Testis (tissue), 3 donors: ENCODE measurements around the gene ATP2B2. TPM values are rescaled to one million over a fixed set of nuclear protein-coding genes. Genes with fewer than 3 reads are reported as not detected.

ENCODE experiments used
- DNase-seq: peaks from one replicate; pipeline ENCODE4 v3.0.0-alpha.2; 2019
- H3K27ac ChIP-seq, 2 donors: fragments of 200-600 bp; sonication (generic); one replicate each; pipeline ENCODE4 v1.5.1; 2019
- H3K27me3 ChIP-seq: fragments of 200-600 bp; sonication (generic); one replicate; pipeline ENCODE4 v1.5.1; 2019
- H3K36me3 ChIP-seq: fragments of 200-600 bp; sonication (generic); one replicate; pipeline ENCODE4 v1.5.1; 2017; ENCODE audit warnings: low read depth; ENCODE audit errors: missing control alignments
- H3K4me1 ChIP-seq: fragments of 200-600 bp; sonication (generic); one replicate; pipeline ENCODE4 v1.5.1; 2019
- H3K4me3 ChIP-seq, 2 donors: fragments of 200-600 bp; sonication (generic); one replicate each; pipeline ENCODE4 v1.5.1; 2017 to 2019
- H3K9me3 ChIP-seq: fragments of 200-600 bp; sonication (generic); one replicate; pipeline ENCODE4 v1.5.1; 2017
- POLR2A ChIP-seq: fragments of 450-650 bp; IDR thresholded peaks from one replicate; pipeline ENCODE4 v1.6.1; 2017; ENCODE audit warnings: antibody characterized with exemption, mild to moderate bottlenecking, moderate library complexity
- WGBS, 2 donors: methylation state at CpG; one replicate each; pipeline ENCODE4 v1.1.5; 2018; 5-methylcytosine and 5-hydroxymethylcytosine counted together
- intact Hi-C: fragments of 100-400 bp; cut with DNase I; formaldehyde crosslinking; loops from one replicate; pipeline ENCODE4 v1.15.1; 2023; ENCODE audit warnings: low total_unique reads
- polyA plus RNA-seq: library from polyadenylated mRNA; stranded (reverse); fragments of 350-450 nt; fragmentation: Illumina TruSeq; extraction: RNeasy Lipid Tissue Mini Kit (QIAGEN cat#74804); gene quantifications from one replicate; pipeline ENCODE4 v1.2.3, GENCODE V29; 2014; ENCODE audit warnings: low read depth, low replicate concordance; ENCODE audit not compliant: insufficient read depth
- total RNA-seq, 2 donors: library from RNA; depleted of rRNA; stranded (reverse); fragments of >200 nt; gene quantifications; one replicate each; pipeline ENCODE4 v1.2.3, GENCODE V29; 2016
- TF ChIP-seq, protein P1 (sequence below), 3 experiments: fragments of 450-650 bp in 2 of 3; fragments of 200-600 bp in 1 of 3; sonication (generic) in 1 of 3; IDR thresholded peaks; one replicate each; pipeline ENCODE4 v1.5.1; 2016 to 2019; ENCODE audit warnings: antibody characterized with exemption in 3 of 3, mild to moderate bottlenecking in 2 of 3, moderate library complexity in 1 of 3

Gene ATP2B2
- total and polyA plus RNA-seq, 3 donors from 2014 or later, result 1.1 to 2.9 (median 1.8) TPM

GRCh38 chr3:10444110-10444429 is 61.3 kb downstream of the ATP2B2 start:
- WGBS, 2 donors, result 68 to 76% methylated on average over 2 to 10 of the region's 10 CpGs
- H3K4me1 ChIP-seq, result no peaks in the 10 kb centered on the region
- intact Hi-C loops, result no loop called here
- H3K36me3 ChIP-seq, result no peaks in the 10 kb centered on the region
- no peaks in the 10 kb centered on the region for H3K27me3 ChIP-seq
- TF ChIP-seq, protein P1, sequence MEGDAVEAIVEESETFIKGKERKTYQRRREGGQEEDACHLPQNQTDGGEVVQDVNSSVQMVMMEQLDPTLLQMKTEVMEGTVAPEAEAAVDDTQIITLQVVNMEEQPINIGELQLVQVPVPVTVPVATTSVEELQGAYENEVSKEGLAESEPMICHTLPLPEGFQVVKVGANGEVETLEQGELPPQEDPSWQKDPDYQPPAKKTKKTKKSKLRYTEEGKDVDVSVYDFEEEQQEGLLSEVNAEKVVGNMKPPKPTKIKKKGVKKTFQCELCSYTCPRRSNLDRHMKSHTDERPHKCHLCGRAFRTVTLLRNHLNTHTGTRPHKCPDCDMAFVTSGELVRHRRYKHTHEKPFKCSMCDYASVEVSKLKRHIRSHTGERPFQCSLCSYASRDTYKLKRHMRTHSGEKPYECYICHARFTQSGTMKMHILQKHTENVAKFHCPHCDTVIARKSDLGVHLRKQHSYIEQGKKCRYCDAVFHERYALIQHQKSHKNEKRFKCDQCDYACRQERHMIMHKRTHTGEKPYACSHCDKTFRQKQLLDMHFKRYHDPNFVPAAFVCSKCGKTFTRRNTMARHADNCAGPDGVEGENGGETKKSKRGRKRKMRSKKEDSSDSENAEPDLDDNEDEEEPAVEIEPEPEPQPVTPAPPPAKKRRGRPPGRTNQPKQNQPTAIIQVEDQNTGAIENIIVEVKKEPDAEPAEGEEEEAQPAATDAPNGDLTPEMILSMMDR (IDR thresholded peaks at IDR 0.05), result no peak
- no peak for TF ChIP-seq POLR2A
- no peaks in the 10 kb centered on the region for H3K9me3 ChIP-seq
- no peak overlapping the region for H3K4me3 ChIP-seq
- H3K27ac ChIP-seq, result no peak overlapping the region
- DNase-seq, result no peak

DNA sequence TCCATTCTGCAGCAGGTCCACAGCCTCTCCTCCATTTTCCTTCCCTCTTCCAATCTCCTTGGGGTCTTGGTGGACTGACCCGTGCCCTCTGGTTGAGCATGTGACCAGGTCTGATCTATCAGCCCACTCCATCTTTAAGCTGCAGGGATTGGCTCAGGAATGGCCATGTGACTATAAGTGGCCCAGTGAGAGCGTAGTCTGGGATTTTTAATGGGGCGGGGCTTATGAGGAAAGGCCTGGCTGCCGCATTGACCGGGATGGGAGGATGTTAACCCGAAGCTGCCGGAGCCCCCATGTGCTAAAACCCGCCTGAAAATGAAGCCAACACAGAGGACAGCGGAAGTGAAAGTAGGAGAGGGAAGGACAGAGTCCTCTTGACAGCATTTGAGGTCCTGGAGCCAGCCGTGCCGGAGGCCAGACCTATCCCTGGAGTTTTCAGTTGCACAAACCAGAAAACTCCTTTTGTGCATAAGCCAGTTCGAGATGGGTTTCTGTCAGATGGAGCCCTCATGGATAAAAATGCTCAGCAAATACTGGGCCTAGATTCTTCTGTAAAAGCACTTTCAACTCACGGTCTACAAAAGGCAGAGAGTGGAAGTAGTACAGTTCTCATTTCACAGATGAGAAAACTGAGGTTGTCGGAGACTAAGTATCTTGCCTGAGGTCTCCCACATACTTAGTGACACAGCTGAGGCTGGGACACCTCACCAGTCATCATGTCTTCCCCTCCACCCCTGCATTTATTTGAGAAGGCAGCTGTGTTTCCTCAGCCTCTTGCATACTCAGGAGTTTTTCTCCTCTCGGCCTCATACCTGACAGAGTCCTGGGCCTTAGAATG is 61.9 kb downstream of the ATP2B2 start:
- Histone ChIP-seq H3K36me3 (no peaks in the 10 kb centered on the region), H3K4me3 (no peak overlapping the region), H3K27ac (no peak overlapping the region), H3K9me3 (no peaks in the 10 kb centered on the region), H3K27me3 (no peaks in the 10 kb centered on the region), H3K4me1 (no peaks in the 10 kb centered on the region)
- DNase-seq, result peak; percentile 41
- TF ChIP-seq, protein P1 (IDR thresholded peaks at IDR 0.05), result no peak
- TF ChIP-seq POLR2A, result no peak
- 68 to 86% methylated on average over 12 to 15 of the region's 15 CpGs for WGBS, 2 donors
- intact Hi-C loops, result no loop called here

DNA sequence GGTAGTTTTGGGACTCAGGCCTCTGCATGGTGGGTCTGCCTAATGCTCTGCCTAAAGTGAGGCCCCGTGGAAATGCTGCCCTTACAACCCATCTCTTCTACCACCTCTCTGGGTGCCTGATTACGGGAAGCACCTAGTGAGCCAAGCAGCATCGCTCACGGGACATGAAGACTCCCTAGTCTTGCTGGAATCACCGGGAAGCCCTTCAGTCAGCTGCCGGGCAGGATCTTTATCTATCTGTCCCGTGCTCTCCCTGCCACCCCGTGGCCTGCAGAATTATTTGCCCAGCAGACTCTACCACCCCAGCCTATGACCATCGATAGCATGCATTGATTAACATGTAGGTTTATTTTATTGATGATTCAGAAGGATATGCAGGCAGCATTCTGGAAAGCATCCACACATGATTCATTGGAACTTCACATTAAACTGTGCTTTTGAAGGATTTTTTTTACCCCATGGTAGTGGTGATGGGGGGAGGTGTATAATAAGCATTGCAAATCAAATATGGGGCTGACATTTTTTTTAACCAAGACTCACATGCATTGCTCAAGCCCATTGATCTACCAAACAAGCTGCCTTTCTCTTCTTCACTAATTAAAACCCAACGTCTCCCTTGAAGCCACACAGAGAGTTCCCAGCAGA is 63.1 kb downstream of the ATP2B2 start:
- no peak overlapping the region for H3K27ac ChIP-seq
- no peaks in the 10 kb centered on the region for H3K9me3 ChIP-seq
- no peaks in the 10 kb centered on the region for H3K36me3 ChIP-seq
- intact Hi-C loops, result no loop called here
- H3K27me3 ChIP-seq, result no peaks in the 10 kb centered on the region
- H3K4me1 ChIP-seq, result no peaks in the 10 kb centered on the region
- TF ChIP-seq, protein P1 (IDR thresholded peaks at IDR 0.05), result no peak
- no peak for TF ChIP-seq POLR2A
- WGBS, 2 donors, result 74 to 76% methylated on average over 10 of the region's 10 CpGs
- no peak for DNase-seq
- H3K4me3 ChIP-seq, result no peak overlapping the region

DNA sequence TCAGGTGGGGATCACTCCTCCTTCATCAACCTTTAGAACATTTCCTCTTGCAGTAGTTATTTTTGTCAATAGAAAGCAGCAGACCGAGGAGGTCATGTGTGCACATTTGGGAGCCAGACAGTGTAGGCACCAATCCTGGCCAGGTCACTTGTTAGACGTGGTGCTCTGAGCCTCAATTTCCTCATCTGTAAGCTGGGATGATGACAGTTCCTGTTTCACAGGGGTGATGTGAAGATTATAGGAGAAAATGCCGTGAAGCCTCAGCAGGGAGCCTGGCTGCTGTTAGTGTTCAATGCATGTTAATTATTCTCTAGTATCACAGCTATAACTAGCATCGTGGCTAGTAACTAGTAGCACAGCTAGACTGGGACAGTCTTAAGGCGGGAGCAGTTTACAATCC is 64.7 kb downstream of the ATP2B2 start:
- no peak for DNase-seq
- H3K9me3 ChIP-seq, result no peaks in the 10 kb centered on the region
- intact Hi-C loops, result no loop called here
- TF ChIP-seq, protein P1 (IDR thresholded peaks at IDR 0.05), result no peak
- no peak for TF ChIP-seq POLR2A
- H3K36me3 ChIP-seq, result no peaks in the 10 kb centered on the region
- H3K4me3 ChIP-seq, result no peak overlapping the region
- no peaks in the 10 kb centered on the region for H3K27me3 ChIP-seq
- no peak overlapping the region for H3K27ac ChIP-seq
- WGBS, 2 donors, result 78 to 85% methylated on average over 5 of the region's 5 CpGs
- no peaks in the 10 kb centered on the region for H3K4me1 ChIP-seq
